Ishikawa (cell line): ENCODE measurements around the gene CCL1.

Source experiments
- CEBPB ChIP-seq: IDR thresholded peaks from 2 replicates; pipeline ENCODE4 v1.6.1; 2012
- CREB1 ChIP-seq: IDR thresholded peaks from 2 replicates; pipeline ENCODE4 v1.6.1; 2012; ENCODE audit warnings: low read depth
- FOXM1 ChIP-seq: IDR thresholded peaks from 2 replicates; pipeline ENCODE4 v1.6.1; 2012; ENCODE audit warnings: low read depth, borderline replicate concordance
- MAX ChIP-seq: IDR thresholded peaks from 2 replicates; pipeline ENCODE4 v1.6.1; 2012
- REST ChIP-seq: IDR thresholded peaks from 2 replicates; pipeline ENCODE4 v1.6.1; 2012; ENCODE audit warnings: low read depth, mild to moderate bottlenecking
- TAF1 ChIP-seq: IDR thresholded peaks from 2 replicates; pipeline ENCODE4 v1.6.1; 2012; ENCODE audit warnings: low read depth, mild to moderate bottlenecking
- YY1 ChIP-seq: IDR thresholded peaks from 2 replicates; pipeline ENCODE4 v1.6.1; 2012; ENCODE audit warnings: low read depth

- TF ChIP-seq YY1 (no peak), FOXM1 (no peak), TAF1 (no peak), MAX (no peak), REST (no peak), CEBPB (no peak), CREB1 (no peak)
Observed at GRCh38 chr17:34318474-34318873, 44.6 kb downstream of the CCL1 start.
